Measurements from ENCODE around the gene NTRK3.

- TF ChIP-seq CTCF (conservative IDR thresholded peaks at IDR 0.05; ENCODE audit: low read depth, low read length) (no peak), EZH2 (IDR thresholded peaks at IDR 0.05; ENCODE audit: low read length, unreplicated experiment) (no peak)
These were observed 4.1 kb downstream of the NTRK3 start for GRCh38 chr15:88252441-88252840.

Data from PC-3 (cell line).